GM23338 (cell line): ENCODE results near the gene KATNAL2.

Experiments
- EZH2 ChIP-seq: fragments of 200-600 bp; sonication (generic); IDR thresholded peaks from one replicate; pipeline ENCODE4 v1.8.0; 2017; ENCODE audit warnings: antibody characterized with exemption, mild to moderate bottlenecking, low read depth; ENCODE audit not compliant: unreplicated experiment
- EZH2phosphoT487 ChIP-seq: fragments of 200-600 bp; sonication (generic); IDR thresholded peaks from one replicate; pipeline ENCODE4 v1.8.1; 2018; ENCODE audit warnings: antibody characterized with exemption; ENCODE audit not compliant: unreplicated experiment
- JUNB ChIP-seq: IDR thresholded peaks from one replicate; pipeline ENCODE4 v1.6.1; 2016; ENCODE audit warnings: antibody characterized with exemption; ENCODE audit not compliant: unreplicated experiment
- NANOG ChIP-seq: IDR thresholded peaks from 2 replicates; pipeline ENCODE4 v1.6.1; 2016; ENCODE audit warnings: antibody characterized with exemption, borderline replicate concordance
- POLR2AphosphoS5 ChIP-seq: IDR thresholded peaks from 2 replicates; pipeline ENCODE4 v1.6.1; 2016; ENCODE audit warnings: antibody characterized with exemption, low read depth
- TF ChIP-seq, protein P1 (sequence below), 2 experiments: fragments of 200-600 bp in 1 of 2; sonication (generic) in 1 of 2; conservative IDR thresholded peaks; 2 replicates each; pipeline versions ENCODE4 v1.5.1 to v1.6.1; 2016 to 2017; ENCODE audit warnings: antibody characterized with exemption in 2 of 2, low read depth in 2 of 2, mild to moderate bottlenecking in 2 of 2, moderate library complexity in 1 of 2
- TF ChIP-seq, protein P2 (sequence below): IDR thresholded peaks from one replicate; pipeline ENCODE4 v1.6.1; 2018; ENCODE audit warnings: antibody characterized with exemption; ENCODE audit not compliant: unreplicated experiment

GRCh38 chr18:46888965-46889364 lies 28.4 kb upstream of the KATNAL2 start:
- TF ChIP-seq, protein P1, sequence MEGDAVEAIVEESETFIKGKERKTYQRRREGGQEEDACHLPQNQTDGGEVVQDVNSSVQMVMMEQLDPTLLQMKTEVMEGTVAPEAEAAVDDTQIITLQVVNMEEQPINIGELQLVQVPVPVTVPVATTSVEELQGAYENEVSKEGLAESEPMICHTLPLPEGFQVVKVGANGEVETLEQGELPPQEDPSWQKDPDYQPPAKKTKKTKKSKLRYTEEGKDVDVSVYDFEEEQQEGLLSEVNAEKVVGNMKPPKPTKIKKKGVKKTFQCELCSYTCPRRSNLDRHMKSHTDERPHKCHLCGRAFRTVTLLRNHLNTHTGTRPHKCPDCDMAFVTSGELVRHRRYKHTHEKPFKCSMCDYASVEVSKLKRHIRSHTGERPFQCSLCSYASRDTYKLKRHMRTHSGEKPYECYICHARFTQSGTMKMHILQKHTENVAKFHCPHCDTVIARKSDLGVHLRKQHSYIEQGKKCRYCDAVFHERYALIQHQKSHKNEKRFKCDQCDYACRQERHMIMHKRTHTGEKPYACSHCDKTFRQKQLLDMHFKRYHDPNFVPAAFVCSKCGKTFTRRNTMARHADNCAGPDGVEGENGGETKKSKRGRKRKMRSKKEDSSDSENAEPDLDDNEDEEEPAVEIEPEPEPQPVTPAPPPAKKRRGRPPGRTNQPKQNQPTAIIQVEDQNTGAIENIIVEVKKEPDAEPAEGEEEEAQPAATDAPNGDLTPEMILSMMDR (conservative IDR thresholded peaks at IDR 0.05; ENCODE audit: low read depth in 2 of 2), result no peak
- TF ChIP-seq POLR2AphosphoS5 (no peak), EZH2 (no peak), JUNB (no peak), NANOG (no peak), EZH2phosphoT487 (no peak)
- TF ChIP-seq, protein P2, sequence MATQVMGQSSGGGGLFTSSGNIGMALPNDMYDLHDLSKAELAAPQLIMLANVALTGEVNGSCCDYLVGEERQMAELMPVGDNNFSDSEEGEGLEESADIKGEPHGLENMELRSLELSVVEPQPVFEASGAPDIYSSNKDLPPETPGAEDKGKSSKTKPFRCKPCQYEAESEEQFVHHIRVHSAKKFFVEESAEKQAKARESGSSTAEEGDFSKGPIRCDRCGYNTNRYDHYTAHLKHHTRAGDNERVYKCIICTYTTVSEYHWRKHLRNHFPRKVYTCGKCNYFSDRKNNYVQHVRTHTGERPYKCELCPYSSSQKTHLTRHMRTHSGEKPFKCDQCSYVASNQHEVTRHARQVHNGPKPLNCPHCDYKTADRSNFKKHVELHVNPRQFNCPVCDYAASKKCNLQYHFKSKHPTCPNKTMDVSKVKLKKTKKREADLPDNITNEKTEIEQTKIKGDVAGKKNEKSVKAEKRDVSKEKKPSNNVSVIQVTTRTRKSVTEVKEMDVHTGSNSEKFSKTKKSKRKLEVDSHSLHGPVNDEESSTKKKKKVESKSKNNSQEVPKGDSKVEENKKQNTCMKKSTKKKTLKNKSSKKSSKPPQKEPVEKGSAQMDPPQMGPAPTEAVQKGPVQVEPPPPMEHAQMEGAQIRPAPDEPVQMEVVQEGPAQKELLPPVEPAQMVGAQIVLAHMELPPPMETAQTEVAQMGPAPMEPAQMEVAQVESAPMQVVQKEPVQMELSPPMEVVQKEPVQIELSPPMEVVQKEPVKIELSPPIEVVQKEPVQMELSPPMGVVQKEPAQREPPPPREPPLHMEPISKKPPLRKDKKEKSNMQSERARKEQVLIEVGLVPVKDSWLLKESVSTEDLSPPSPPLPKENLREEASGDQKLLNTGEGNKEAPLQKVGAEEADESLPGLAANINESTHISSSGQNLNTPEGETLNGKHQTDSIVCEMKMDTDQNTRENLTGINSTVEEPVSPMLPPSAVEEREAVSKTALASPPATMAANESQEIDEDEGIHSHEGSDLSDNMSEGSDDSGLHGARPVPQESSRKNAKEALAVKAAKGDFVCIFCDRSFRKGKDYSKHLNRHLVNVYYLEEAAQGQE, result no peak
